ENCODE data around the gene RAB26.
A peak's percentile ranks its signal among the peaks of the same experiment; 100 is the strongest.
"Not testable (repeated sequence)": the region's sequence is repeated elsewhere in the genome, so short reads cannot be mapped to it uniquely, and the experiment has no call there.

Gene RAB26

GRCh38 chr16:2121853-2122252 is 26.6 kb upstream of the RAB26 start:
- H3K36me3 ChIP-seq, result no peaks in the 10 kb centered on the region
- H3K4me3 ChIP-seq (ENCODE audit: low read depth, low read length), result no peak overlapping the region
- no peak for DNase-seq
- no peak for TF ChIP-seq CTCF (IDR thresholded peaks at IDR 0.05; ENCODE audit: low read depth, low read length)
- H3K27me3 ChIP-seq, result no peaks in the 10 kb centered on the region
- no peaks in the 10 kb centered on the region for H3K9me3 ChIP-seq
- peaks cover 36% of the 10 kb centered on the region for H3K4me1 ChIP-seq

- H3K4me1 ChIP-seq, result peaks cover 41% of the 10 kb centered on the region
- no peaks in the 10 kb centered on the region for H3K36me3 ChIP-seq
- H3K9me3 ChIP-seq, result no peaks in the 10 kb centered on the region
- TF ChIP-seq CTCF (IDR thresholded peaks at IDR 0.05; ENCODE audit: low read depth, low read length), result no peak
- DNase-seq, result no peak
- H3K4me3 ChIP-seq (ENCODE audit: low read depth, low read length), result no peak overlapping the region
- H3K27me3 ChIP-seq, result no peaks in the 10 kb centered on the region
Measured at GRCh38 chr16:2122429-2122828, 26.0 kb upstream of the RAB26 start.

GRCh38 chr16:2122934-2123683 is 25.3 kb upstream of the RAB26 start:
- peaks cover 41% of the 10 kb centered on the region for H3K4me1 ChIP-seq
- not testable (repeated sequence) for H3K27me3 ChIP-seq; H3K4me3 ChIP-seq (ENCODE audit: low read depth, low read length); DNase-seq; H3K36me3 ChIP-seq; H3K9me3 ChIP-seq

GRCh38 chr16:2123706-2124376 is 24.6 kb upstream of the RAB26 start:
- not testable (repeated sequence) for DNase-seq, H3K36me3 ChIP-seq, H3K27me3 ChIP-seq, H3K9me3 ChIP-seq
- H3K4me3 ChIP-seq (ENCODE audit: low read depth, low read length), result peak overlapping the region; percentile 45
- H3K4me1 ChIP-seq, result peaks cover 41% of the 10 kb centered on the region

GRCh38 chr16:2124377-2124693 is 24.1 kb upstream of the RAB26 start:
- Histone ChIP-seq H3K4me1 (peaks cover 41% of the 10 kb centered on the region), H3K4me3 (ENCODE audit: low read depth, low read length) (peak overlapping the region; percentile 45)
- DNase-seq, result peak; percentile 52
- H3K27me3 ChIP-seq, H3K9me3 ChIP-seq, H3K36me3 ChIP-seq: not testable (repeated sequence)

- DNase-seq, result peak; percentile 92
- H3K4me1 ChIP-seq, result peaks cover 41% of the 10 kb centered on the region
- H3K36me3 ChIP-seq, H3K27me3 ChIP-seq, H3K9me3 ChIP-seq: not testable (repeated sequence)
- peak overlapping the region; percentile 45 for H3K4me3 ChIP-seq (ENCODE audit: low read depth, low read length)
Measured at GRCh38 chr16:2124694-2125444, 23.6 kb upstream of the RAB26 start.

- not testable (repeated sequence) for H3K9me3 ChIP-seq, H3K36me3 ChIP-seq, H3K27me3 ChIP-seq, DNase-seq
- peaks cover 41% of the 10 kb centered on the region for H3K4me1 ChIP-seq
- peak overlapping the region; percentile 45; the same call in 1 of the 2 replicates for H3K4me3 ChIP-seq (ENCODE audit: low read depth, low read length)
Measured at GRCh38 chr16:2125609-2126008, 22.8 kb upstream of the RAB26 start.

GRCh38 chr16:2126161-2126743 is 22.2 kb upstream of the RAB26 start:
- DNase-seq; H3K9me3 ChIP-seq; H3K36me3 ChIP-seq; H3K27me3 ChIP-seq; H3K4me3 ChIP-seq (ENCODE audit: low read depth, low read length): not testable (repeated sequence)
- H3K4me1 ChIP-seq, result peaks cover 41% of the 10 kb centered on the region

GRCh38 chr16:2126928-2127556 is 21.4 kb upstream of the RAB26 start:
- peaks cover 37% of the 10 kb centered on the region for H3K4me1 ChIP-seq
- DNase-seq; H3K4me3 ChIP-seq (ENCODE audit: low read depth, low read length): not testable (repeated sequence)

GRCh38 chr16:2127630-2128280 is 20.7 kb upstream of the RAB26 start:
- H3K36me3 ChIP-seq; H3K4me3 ChIP-seq (ENCODE audit: low read depth, low read length); H3K9me3 ChIP-seq; H3K27me3 ChIP-seq: not testable (repeated sequence)
- H3K4me1 ChIP-seq, result peaks cover 31% of the 10 kb centered on the region
- peak; percentile 50 for DNase-seq

More at GRCh38 chr16:2126928-2127556, 21.4 kb upstream of the RAB26 start:
- H3K9me3 ChIP-seq, H3K27me3 ChIP-seq, H3K36me3 ChIP-seq: not testable (repeated sequence)

- H3K4me3 ChIP-seq (ENCODE audit: low read depth, low read length); H3K36me3 ChIP-seq; H3K9me3 ChIP-seq; DNase-seq; H3K27me3 ChIP-seq: not testable (repeated sequence)
- H3K4me1 ChIP-seq, result peaks cover 23% of the 10 kb centered on the region
Measured at GRCh38 chr16:2129251-2129650, 19.2 kb upstream of the RAB26 start.

- not testable (repeated sequence) for DNase-seq; H3K27me3 ChIP-seq; H3K4me3 ChIP-seq (ENCODE audit: low read depth, low read length); H3K36me3 ChIP-seq; H3K9me3 ChIP-seq
- H3K4me1 ChIP-seq, result peaks cover 22% of the 10 kb centered on the region
Measured at GRCh38 chr16:2129890-2130447, 18.5 kb upstream of the RAB26 start.
